ENCODE measurements around the gene TMEM209.
"Not testable (repeated sequence)": the region's sequence is repeated elsewhere in the genome, so short reads cannot be mapped to it uniquely, and the experiment has no call there.

The TMEM209 gene

DNA sequence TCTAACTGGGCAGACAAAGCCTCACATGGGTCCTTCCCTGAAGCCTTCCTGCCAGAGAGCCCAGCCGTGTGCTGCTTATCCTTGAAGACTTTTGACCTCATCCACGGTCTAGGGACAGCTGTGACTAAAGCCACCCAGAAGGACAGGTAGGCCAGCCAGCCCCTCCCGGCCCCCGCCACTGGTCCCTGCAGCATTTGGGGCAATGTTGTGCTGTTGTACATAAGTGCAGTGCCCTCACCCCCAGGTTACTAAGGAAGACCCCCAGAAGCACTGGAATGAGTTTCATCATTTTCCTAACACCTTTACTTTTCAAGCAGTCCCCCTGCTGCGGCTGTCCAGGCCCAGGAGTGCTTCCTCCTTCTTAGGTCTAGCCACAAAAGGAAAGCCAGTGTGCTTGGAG, 43.0 kb downstream of the TMEM209 start:
- no peak for DNase-seq (ENCODE audit: low read depth)

DNA sequence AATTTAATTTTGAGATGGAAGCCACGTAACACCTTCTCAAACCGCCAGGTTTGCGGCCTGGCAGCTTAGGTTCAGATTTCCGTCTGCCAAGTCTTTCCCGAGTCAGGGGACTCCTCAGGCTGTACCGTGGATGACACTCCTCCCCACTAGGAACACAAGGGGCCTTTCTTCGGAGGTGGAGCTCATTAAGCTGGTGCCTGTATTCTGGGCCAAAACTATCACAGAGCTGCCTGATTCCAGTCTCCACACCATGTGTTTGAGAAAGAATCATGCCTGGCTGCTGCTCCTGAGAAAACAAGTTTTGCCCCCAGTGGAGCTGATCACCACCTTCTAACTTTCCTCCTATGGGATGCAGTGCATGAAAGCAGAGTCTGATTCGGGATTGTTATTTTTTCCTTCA, 44.8 kb downstream of the TMEM209 start:
- no peak for DNase-seq (ENCODE audit: low read depth)

DNA sequence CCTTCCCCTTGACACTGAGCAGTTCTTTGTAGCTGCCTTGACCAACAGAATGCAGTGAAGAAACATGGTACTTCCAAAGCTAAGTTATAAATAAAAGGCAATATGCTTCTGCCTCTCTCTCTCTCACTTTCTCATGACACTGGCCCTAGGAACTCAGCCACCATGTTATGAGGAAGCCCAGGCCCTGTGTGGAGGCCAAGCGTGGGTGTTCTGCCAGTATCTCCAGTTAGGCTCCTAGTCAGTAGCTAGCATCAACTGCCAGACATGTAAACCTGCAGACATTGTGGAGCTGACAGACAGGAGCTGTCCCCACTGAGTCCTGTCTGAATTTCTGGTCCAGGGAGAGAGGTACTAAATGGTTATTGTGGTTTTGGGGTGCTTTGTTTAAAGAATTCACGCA, 45.2 kb downstream of the TMEM209 start:
- DNase-seq (ENCODE audit: low read depth): no peak

DNA sequence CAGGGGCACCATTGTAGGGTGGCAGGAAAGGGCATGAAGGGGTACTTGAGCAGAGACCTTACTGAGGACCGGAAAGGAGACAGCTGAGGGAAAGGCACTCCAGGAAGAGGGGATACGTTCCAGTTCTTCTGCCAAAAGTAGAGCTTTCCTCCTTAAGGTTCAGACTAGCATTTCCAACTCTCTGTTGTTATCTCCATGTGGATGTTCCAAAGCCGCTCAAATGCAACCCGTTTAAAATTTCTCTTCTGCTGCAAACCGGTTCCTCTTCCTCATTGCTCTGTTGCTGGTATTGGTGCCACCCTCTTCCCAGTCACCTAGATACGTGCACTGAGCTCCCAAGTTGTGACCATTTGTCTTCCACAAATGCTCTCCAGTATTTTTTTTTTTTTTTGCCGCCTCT, 47.5 kb downstream of the TMEM209 start:
- no peak for DNase-seq (ENCODE audit: low read depth)

DNA sequence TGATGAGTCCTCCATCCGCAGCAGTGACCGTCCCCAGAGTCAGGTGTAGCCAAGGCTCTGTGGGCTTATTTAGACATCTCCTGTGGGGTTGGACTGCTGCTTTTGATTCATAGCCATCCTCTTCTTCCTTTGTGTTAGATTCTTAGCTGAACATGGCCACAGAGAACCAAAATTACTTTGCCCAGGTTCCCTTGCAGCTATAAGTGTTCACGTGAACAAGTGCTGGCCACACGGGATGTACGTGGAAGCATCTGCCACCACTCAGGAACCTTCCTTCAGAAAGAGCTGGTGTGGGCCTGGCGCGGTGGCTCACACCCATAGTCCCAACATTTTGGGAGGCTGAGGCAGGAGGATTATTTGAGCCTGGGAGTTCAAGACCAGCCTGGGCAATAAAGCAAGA, 49.1 kb downstream of the TMEM209 start:
- no peak for DNase-seq (ENCODE audit: low read depth)

DNA sequence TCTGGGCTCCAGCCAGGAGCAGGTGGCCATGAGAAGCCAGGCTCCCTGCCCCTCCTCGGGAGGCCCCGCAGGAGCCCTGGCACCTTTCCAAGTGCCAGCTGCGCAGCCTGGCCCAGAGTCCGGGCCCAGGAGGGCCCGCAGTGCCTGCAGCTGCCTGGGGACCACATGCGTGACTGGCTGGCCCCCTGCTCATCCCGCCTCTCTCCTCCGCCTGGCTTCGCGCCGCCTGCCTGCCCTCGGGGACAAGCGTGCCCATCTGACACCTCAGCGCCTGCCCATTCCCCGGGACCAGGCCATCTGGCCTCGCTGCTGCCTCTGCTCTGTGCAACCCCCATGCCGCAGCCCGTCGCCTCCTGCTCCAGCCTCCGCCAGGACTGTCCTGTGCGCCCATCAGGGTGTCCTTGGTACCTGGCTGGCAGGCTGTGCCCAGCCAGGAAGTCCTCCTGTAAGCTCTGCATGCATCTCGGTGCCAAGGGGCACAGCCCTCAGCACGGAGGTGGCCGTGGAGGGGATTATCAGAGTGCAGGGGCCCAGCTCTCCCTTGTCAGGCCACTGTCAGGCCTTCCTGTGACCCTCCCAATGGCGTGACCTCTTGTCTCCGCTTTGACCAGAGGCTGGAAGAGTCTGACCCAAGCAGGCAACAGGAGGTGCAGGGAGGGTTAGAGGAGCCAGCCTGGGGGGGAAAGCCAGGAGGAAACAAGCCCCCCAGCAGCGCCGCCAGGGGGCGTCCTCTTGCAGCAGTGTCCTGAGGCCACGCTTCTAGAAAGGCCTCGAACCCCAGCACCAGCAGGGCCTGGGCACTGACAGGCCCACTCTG, 50.5 kb downstream of the TMEM209 start:
- DNase-seq (ENCODE audit: low read depth): no peak

DNA sequence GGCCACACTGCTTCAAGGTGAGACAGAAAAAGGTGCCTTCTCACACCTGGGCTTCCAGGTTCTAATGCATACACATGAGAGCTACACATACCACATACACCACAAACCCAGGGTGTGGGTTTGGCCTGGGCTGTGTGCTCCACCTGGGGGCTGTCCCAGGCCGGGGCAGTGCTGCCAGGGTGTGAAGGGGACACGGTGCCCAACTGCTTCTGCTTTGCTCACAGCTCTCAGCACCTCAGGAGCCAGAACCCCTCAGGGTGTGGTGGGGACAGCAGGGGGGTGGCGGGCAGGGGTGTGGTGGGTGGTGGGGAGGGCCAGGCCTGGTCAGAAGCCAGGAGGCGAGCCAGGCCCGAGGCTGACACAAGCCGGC, 51.1 kb downstream of the TMEM209 start:
- no peak for DNase-seq (ENCODE audit: low read depth)

DNA sequence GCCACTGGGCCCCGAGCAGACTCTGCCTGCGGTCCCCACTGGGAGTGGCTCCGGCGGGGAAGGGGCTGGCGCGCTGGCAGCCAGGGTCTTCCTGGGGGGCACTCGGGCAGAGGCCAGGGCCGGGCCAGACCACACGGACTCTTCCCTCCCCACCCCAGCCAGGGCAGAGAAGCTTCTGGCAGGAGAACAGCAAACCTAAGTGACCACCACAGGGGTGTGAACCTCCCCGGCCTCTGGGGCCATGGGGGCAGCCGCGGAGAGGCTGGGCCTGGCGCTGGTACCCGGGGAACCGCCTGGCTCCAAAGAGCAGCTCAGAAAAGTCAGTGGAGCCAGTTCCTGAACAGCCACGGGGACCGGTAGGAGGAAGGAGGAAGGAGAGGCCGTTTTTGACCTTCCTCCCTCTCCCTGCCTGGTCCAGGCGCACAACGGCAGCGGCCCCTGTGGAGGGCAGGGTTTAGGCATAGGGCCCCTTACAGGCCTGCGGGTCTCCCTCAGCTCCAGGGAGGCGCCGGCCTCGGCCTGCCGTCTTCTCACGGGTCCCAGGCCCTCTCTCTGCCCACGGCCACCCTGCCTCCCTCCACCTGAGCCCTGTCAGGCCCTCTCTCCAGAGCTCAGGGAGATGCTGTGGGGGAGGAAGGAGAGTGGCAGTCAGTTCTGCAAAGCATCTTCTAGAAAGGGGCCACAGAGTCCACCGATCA, 51.8 kb downstream of the TMEM209 start:
- no peak for DNase-seq (ENCODE audit: low read depth)

DNA sequence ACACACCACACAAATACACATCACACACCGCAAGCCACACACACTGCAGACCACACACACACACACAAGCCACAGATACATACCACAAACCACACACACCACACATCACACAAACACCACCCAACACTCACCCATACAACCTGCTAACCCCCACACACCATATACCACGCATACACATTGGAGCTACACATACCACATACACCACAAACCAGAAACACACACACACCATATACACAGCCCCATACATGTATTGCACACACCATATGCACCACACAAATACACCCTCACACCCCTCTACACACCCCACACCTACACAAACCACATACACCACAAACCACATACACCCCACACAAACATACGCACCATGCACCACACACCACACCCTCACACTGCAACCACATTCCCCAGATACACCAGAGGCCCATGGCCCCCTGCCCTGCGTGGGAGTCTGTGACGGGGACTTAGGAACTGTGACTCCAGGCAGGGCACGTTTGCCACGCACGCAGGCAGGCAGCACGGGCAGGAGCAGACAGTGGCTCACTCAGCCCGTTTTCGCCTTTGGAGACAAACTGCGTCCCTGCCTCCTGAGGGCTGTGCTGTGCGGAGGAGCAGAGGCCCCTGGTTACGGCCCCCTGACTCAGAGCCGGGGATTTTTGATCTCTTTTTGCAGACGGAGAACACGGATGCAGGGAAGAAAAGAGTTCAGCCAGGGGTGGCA, 52.6 kb downstream of the TMEM209 start:
- no peak for DNase-seq (ENCODE audit: low read depth)

DNA sequence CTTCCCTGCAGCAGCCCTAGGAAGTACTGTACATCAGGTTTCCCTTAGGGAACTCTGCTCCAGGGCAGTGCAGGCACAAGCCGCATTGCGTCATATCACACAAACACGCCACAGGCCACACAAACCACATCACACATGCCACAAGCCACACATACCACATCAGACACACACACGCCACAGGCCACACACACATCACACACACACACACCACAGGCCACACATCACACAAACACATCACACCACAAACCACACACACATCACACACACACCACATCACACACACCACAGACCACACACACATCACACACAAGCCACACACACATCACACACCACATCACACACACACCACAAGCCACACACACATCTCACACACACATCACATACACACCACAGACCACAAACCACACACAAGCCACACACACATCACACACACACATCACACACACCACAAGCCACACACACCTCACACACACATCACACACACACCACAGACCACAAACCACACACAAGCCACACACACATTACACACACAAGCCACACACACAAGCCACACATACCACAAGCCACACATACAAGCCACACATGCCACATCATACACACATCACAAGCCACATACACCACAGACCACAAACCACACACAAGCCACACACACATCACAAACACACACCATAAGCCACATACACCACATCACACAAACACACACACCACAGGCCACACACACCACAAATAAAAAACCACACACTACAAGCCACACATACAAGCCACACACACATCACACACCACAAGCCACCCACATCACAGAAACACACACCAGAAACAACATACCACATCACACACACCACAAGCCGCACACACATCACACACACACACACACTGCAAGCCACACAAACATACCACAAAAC, 53.4 kb downstream of the TMEM209 start:
- DNase-seq (ENCODE audit: low read depth): no peak

DNA sequence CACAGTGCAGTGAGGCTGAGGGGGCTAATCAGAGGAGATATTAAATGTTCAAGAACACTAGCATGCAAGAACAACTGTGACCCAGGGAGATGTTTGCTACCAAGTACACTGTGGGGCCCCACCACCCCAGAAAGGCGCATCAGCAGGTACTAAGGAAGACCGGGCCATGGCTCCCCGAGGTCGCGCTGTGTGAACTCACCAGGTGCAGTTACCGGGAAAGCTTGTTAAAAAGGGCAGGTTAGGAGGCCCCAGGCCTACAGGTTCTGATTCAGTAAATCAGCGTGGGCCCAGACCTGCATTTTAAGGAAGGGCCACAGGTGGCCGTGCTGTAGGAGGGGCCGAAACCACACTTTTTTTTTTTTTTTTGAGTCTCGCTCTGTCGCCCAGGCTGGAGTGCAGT, 54.6 kb downstream of the TMEM209 start:
- no peak for DNase-seq (ENCODE audit: low read depth)

DNA sequence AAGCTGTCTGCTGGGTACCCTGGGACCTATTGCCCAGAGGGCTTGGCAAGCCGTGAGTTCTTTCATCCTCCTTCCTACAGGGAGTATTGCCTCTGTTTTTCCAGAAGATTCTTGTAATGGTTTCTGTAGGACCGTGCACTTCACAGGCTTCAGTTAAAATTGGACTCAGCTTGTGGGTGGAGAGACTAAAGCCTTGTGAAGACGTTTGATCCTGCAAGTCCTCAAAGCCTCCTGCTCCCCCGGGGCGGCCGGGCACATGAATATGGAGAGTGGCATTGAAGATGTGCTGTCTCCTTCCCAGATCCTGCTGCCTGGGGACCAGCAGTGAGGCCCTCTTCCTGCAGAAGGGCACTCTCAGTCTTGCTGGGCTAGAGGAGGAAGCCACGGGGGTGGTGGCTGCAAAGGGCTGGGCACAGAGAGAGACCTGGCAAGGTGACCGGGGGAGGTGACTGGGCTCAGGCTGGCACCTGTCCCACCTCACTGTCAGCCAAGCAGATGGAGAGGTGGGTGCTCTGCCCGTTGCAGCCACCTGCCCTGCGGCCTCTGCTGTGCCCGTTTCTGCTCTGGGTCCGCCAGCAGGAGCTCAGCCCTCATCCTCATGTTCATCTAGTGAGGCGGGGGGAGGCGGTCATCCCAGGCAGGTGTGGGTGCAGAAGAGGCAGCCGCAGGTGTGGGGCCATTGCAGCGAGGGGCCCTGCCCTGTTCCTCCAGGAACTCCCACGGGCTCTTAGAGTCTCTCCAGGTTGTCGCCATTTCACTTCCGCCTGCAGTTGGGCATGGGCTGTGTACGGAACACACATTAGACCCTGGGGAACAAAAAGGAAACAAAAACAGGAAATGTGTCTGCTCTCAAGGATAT, 55.7 kb downstream of the TMEM209 start:
- DNase-seq (ENCODE audit: low read depth): no peak

DNA sequence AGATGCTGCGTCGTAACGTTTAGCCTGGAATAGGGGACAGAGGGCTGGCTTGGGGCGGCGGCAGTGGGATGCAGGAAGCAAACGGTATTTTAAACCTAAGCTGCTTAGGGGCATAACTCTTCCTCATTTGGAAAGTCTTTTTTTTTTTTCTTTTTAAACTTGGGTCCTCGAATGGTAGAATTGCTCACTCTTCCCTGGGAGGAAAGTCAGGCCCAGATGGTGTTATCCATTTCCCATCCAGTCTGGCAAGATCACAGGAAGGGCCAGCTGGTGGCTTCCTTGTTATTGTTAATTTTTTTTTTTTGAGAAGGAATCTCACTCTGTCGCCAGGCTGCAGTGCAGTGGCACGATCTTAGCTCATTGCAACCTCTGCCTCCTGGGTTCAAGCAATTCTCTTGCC, 56.6 kb downstream of the TMEM209 start:
- no peak for DNase-seq (ENCODE audit: low read depth)

DNA sequence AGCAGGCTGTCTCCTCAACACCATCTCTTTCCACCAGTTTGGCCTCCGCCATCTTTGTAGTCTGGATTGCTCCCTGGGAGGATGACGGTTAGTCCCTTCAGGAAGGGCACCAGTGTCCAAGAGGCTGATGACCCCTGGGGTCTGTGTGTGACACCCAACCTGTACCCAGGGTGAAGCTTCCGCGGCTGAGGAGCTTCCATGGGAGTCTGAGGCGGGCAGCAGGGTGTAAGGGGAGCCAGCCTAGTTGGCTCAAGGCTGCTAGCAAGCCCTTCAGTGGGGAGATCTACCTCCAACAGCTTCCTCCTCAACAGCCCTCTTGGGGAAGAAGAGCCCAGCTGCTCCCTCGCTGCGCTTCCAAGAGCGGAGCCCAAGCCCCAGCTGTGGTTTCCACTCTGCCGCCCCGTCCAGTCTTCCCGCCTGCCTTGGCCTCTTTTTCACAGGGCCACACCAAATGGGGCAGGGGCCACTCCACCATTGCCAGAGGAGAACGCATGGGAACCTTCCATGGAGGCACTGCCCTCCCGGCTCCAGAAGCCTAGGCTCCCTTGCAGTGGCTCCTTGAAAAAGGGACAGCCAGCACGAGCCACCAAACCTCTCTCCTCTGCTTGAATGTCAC, 57.4 kb downstream of the TMEM209 start:
- no peak for DNase-seq (ENCODE audit: low read depth)

DNA sequence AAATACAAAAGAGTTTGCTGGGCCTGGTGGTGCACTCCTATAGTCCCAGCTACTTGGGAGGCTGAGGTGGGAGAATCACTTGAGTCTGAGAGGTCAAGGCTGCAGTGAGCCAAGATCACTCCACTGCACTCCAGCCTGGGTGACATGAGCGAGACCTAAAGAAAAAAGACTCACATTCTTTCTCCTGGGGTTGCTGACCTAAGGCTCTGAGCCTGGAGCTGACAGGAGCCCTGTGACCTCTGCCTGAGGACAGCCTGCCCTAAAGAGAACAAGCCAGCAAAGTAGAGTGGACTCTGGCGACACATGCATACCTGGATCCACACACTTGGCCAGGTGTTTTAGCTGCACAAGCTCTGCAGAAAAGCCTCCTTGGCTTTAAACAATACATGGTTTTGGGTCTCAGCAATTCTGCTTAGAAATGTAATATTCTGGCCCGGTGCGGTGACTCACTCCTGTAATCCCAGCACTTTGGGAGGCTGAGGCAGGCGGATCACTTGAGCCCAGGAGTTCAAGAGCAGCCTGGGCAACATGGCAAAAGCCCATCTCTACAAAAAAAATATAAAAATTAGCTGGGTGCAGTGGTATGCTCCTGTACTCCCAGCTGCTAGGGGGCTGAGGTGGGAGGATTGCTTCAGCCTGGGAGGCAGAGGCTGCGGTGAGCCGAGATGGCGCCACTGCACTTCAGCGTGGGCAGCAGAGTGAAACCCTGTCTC, 58.4 kb downstream of the TMEM209 start:
- no peak for DNase-seq (ENCODE audit: low read depth)

DNA sequence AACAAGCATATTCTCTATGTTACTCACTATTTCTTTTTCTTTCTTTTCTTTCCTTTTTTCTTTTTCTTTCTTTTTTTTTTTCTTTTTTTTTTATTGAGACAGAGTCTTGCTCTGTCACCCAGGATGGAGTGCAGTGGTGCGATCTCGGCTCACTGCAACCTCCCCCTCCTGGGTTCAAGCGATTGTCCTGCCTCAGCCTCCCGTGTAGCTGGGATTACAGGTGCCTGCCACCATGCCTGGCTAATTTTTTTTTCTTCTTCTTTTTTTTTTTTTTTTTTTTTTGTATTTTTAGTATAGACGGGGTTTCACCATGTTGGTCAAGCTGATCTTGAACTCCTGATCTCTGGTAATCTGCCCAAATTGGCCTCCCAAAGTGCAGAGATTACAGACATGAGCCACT, 59.1 kb downstream of the TMEM209 start:
- not testable (repeated sequence) for DNase-seq (ENCODE audit: low read depth)

DNA sequence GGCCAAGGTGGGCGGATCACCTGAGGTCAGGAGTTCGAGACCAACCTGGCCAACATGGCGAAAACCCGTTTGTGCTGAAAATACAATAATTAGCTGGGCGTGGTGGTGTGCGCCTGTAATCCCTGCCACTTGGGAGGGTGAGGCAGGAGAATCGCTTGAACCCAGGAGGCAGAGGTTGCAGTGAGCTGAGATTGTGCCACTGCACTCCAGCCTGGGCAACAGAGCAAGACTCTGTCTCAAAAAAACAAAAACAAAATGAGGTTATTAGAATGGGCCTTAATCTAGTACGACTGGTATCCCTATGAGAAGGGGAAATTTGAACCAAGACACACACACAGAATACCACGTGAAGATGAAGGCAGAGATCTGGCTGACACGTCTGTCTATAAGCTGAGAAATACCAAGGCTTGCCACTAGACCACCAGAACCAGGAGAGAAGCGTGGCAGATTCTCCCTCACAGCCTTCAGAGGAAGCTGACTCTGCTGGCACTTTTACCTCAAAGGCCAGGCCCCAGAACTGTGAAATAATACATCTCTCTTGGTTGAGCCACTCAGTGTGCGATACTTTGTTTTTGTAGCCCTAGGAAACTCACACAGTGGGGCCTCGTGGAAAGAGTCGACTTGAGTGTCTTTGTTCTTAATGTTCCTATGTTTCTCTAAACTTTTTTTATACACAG, 59.6 kb downstream of the TMEM209 start:
- DNase-seq (ENCODE audit: low read depth): no peak

DNA sequence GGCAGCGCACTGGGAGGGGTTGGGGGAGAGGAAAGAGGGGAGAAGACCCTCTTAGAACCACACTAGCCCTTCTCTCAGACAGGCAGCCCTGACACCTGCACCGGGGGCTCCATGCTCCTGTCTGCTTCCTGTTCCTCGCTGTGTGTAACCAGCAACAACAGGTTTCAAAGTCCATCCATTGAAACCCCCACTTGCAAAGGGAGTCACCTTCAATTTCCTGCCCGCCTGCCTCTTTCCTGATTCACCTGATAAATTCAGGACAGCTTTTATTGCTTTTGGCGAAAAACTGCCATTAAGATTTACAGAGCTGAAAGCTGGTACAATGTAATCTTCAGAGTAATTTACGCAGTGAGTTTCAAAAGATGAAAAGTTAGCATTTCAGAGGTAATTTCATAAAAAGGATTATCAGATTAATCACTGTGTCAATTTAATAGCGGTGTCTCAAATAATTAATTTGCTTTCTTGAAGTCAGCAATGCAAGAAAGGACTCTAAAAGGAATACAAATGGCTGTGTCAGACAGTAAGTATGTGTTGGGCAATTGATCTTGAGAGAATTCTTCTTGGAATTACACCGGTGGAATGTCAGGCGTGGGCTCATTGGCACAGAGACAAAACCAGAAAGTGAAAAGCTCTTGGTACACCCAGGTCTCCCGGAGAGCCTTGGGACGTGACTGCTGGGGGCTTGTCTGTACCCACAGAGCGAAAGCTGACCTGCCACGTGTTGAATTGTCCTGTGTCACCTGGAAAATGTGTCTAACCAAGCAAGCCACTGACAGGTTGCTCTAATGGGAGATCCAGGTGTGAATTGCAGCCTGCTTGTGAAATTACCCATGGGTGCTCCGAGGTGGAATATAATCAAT, 60.7 kb downstream of the TMEM209 start:
- DNase-seq (ENCODE audit: low read depth): no peak

DNA sequence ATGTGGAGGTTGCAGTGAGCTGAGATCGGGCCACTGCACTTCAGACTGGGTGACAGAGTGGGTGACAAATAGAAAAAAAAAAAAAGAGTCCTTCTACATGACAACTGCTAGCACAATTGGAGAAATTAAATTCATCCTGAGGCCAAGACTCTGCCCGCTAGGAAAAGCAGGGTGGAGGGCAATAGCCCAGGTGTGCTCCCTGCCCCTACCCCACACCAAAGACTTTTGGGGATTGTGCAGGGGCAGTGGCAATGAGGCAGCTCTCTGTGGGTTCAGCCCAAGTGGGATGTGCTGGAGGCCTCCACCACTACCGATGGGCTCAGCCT, 61.3 kb downstream of the TMEM209 start:
- no peak for DNase-seq (ENCODE audit: low read depth)
